ENCODE measurements around the gene UPP1. TPM values are rescaled to one million over a fixed set of nuclear protein-coding genes. Genes with fewer than 3 reads are reported as not detected.

The UPP1 gene
- total and polyA plus RNA-seq, 2 of the 4 experiments (the other 2 are of a cell fraction), result 3.9 to 14.5 TPM

DNA sequence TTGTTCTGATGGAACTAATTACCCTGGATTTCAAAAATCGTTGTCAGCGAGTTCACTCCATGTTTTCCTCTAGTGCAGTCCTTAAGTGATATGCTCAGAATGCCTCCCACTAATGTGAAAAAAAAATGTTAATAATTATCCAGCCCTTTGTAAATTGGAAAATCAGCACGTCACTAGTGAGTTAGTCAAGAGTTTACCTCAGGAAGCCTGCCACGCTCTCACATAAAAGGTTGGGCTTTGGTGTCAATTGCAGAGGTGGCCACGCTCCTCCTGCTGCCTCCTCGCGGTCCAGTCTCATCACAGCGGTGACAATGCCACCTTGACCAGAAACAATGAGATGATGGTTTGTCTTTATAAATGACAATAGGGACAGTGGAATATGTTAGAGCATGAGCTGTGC, 22.5 kb downstream of the UPP1 start:
- in situ Hi-C loops (cut with MboI; ENCODE audit: low sequenced_read_pairs), result loop anchor here (25.0 kb wide), 1 partner anchor 849 kb away; no protein-coding TSS in a partner anchor
- CTCF ChIA-PET, result no interaction called here
- no CpG with 5 or more reads among the region's 8 CpGs for WGBS, 2 experiments (ENCODE audit: extremely low coverage in 2 of 2, insufficient read length in 1 of 2)

More for the DNA sequence above, 22.5 kb downstream of the UPP1 start:
- DNase-seq (no peak), ATAC-seq (ENCODE audit: low read depth) (no peak)
- Histone ChIP-seq H2BK15ac (ENCODE audit: low read depth, low read length) (0 out of 3 replicates have a peak overlapping the region, but pooled peaks have one; percentile 35), H2AFZ (replicated peaks; ENCODE audit: low read length, poor library complexity) (no peak overlapping the region), H3K4me3 (ENCODE audit: insufficient read depth, low read depth, low read length) (no peak overlapping the region), H3K4me1 (ENCODE audit: control insufficient read depth, insufficient read depth, low read length) (peaks cover 6% of the 10 kb centered on the region), H3K27me3 (ENCODE audit: control insufficient read depth, insufficient read depth, low read length) (no peaks in the 10 kb centered on the region), H2AK5ac (ENCODE audit: low read depth, low read length) (0 out of 2 replicates have a peak overlapping the region, but pooled peaks have one; percentile 23), H3K56ac (ENCODE audit: extremely low read depth, insufficient read depth, low read length) (no peak overlapping the region), H4K5ac (ENCODE audit: low read depth, low read length) (no peak overlapping the region), H4K8ac (ENCODE audit: low read depth in 2 of 2, low read length in 2 of 2) (no peak overlapping the region), H2BK5ac (ENCODE audit: low read depth, low read length, poor library complexity, severe bottlenecking) (no peak overlapping the region), H3K79me1 (ENCODE audit: low read depth in 1 of 2, low read length in 2 of 2) (no peaks in the 10 kb centered on the region), H2BK120ac (ENCODE audit: low read depth, low read length) (no peak overlapping the region), H3K4me2 (ENCODE audit: low read depth, low read length) (no peak overlapping the region), H3K4ac (ENCODE audit: low read depth, low read length) (peak overlapping the region; percentile 32; the same call in 1 of the 2 replicates), H2AK9ac (replicated peaks; ENCODE audit: low read depth, low read length, poor library complexity) (no peak overlapping the region), H3K27ac (ENCODE audit: insufficient read depth, low read length) (no peak overlapping the region), H3K23ac (ENCODE audit: low read depth, low read length) (no peak overlapping the region), H2BK20ac (ENCODE audit: low read depth, low read length) (no peak overlapping the region), H3K9ac (ENCODE audit: low read depth, low read length) (no peak overlapping the region), H3K9me3 (ENCODE audit: control insufficient read depth, insufficient read depth, low read length) (no peaks in the 10 kb centered on the region), H3K14ac (replicated peaks; ENCODE audit: low read depth, low read length) (no peak overlapping the region), H4K20me1 (ENCODE audit: insufficient read depth, low read length) (no peaks in the 10 kb centered on the region), H4K91ac (ENCODE audit: insufficient read depth, low read depth, low read length) (no peak overlapping the region), H3K18ac (ENCODE audit: low read depth, low read length) (no peak overlapping the region), H3K9me1 (ENCODE audit: insufficient read depth, low read length) (peaks cover 8% of the 10 kb centered on the region; the same call in 1 of the 2 replicates), H3K36me3 (ENCODE audit: control insufficient read depth, insufficient read depth, low read length) (peaks cover 24% of the 10 kb centered on the region)
- dilution Hi-C loops (cut with HindIII; ENCODE audit: low sequenced_read_pairs, unreplicated experiment) (loop anchor here (25.0 kb wide), 1 partner anchor 124 kb away; the partner anchor contains the start of gene HUS1), intact Hi-C loops (cut with micrococcal nuclease) (loop anchor here (5.0 kb wide), 2 partner anchors 74 to 844 kb away; partner anchors contain the start of gene C7orf57)
- BruUV-seq (replicated peaks), result no TSS peak
- TF ChIP-seq, protein P1, sequence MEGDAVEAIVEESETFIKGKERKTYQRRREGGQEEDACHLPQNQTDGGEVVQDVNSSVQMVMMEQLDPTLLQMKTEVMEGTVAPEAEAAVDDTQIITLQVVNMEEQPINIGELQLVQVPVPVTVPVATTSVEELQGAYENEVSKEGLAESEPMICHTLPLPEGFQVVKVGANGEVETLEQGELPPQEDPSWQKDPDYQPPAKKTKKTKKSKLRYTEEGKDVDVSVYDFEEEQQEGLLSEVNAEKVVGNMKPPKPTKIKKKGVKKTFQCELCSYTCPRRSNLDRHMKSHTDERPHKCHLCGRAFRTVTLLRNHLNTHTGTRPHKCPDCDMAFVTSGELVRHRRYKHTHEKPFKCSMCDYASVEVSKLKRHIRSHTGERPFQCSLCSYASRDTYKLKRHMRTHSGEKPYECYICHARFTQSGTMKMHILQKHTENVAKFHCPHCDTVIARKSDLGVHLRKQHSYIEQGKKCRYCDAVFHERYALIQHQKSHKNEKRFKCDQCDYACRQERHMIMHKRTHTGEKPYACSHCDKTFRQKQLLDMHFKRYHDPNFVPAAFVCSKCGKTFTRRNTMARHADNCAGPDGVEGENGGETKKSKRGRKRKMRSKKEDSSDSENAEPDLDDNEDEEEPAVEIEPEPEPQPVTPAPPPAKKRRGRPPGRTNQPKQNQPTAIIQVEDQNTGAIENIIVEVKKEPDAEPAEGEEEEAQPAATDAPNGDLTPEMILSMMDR (conservative IDR thresholded peaks at IDR 0.05; ENCODE audit: low read depth, low read length), result no peak
- TF ChIP-seq SMC3 (IDR thresholded peaks at IDR 0.05; ENCODE audit: low read depth, low read length) (no peak), RAD21 (IDR thresholded peaks at IDR 0.05; ENCODE audit: low read length) (no peak), CHD1 (IDR thresholded peaks at IDR 0.05; ENCODE audit: low read depth, low read length) (no peak), MXI1 (IDR thresholded peaks at IDR 0.05; ENCODE audit: borderline replicate concordance, low read depth, low read length) (no peak), RFX5 (IDR thresholded peaks at IDR 0.05; ENCODE audit: low read depth, low read length) (no peak), NFE2L2 (IDR thresholded peaks at IDR 0.05; ENCODE audit: low read depth, low read length) (no peak), MAZ (IDR thresholded peaks at IDR 0.05; ENCODE audit: borderline replicate concordance, low read depth, low read length) (no peak)
- TF ChIP-seq, protein P2, sequence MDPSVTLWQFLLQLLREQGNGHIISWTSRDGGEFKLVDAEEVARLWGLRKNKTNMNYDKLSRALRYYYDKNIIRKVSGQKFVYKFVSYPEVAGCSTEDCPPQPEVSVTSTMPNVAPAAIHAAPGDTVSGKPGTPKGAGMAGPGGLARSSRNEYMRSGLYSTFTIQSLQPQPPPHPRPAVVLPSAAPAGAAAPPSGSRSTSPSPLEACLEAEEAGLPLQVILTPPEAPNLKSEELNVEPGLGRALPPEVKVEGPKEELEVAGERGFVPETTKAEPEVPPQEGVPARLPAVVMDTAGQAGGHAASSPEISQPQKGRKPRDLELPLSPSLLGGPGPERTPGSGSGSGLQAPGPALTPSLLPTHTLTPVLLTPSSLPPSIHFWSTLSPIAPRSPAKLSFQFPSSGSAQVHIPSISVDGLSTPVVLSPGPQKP (IDR thresholded peaks at IDR 0.05; ENCODE audit: borderline replicate concordance, low read depth, low read length), result no peak
- TF ChIP-seq, protein P3, sequence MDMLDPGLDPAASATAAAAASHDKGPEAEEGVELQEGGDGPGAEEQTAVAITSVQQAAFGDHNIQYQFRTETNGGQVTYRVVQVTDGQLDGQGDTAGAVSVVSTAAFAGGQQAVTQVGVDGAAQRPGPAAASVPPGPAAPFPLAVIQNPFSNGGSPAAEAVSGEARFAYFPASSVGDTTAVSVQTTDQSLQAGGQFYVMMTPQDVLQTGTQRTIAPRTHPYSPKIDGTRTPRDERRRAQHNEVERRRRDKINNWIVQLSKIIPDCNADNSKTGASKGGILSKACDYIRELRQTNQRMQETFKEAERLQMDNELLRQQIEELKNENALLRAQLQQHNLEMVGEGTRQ (IDR thresholded peaks at IDR 0.05; ENCODE audit: low read depth, low read length), result no peak
- POLR2A ChIA-PET (ENCODE audit: unreplicated experiment), result no interaction called here

Measured in IMR-90 (cell line).